Trophoblast cell (in vitro differentiated cells and primary cell): Measurements from ENCODE around the gene WDR6.
A peak's percentile ranks its signal among the peaks of the same experiment; 100 is the strongest.

Experiments
- DNase-seq, 2 donors: peaks; one replicate each; pipeline ENCODE4 v3.0.0-alpha.2; 2016
- H2AFZ ChIP-seq: 2 replicates; pipeline ENCODE4 v1.6.1; 2013; ENCODE audit warnings: low read length, moderate library complexity, mild to moderate bottlenecking; ENCODE audit not compliant: insufficient read depth, poor library complexity
- H2AK5ac ChIP-seq: 2 replicates; pipeline ENCODE4 v1.6.1; 2013; ENCODE audit warnings: mild to moderate bottlenecking, low read length
- H2BK120ac ChIP-seq: 2 replicates; pipeline ENCODE4 v1.6.1; 2013; ENCODE audit warnings: low read length, mild to moderate bottlenecking, moderate library complexity; ENCODE audit not compliant: insufficient read depth, poor library complexity
- H2BK12ac ChIP-seq: 2 replicates; pipeline ENCODE4 v1.6.1; 2013; ENCODE audit warnings: mild to moderate bottlenecking, low read length, moderate library complexity
- H2BK5ac ChIP-seq: 2 replicates; pipeline ENCODE4 v1.6.1; 2013; ENCODE audit warnings: low read length, low read depth, moderate library complexity, mild to moderate bottlenecking; ENCODE audit not compliant: poor library complexity
- H3K14ac ChIP-seq: 2 replicates; pipeline ENCODE4 v1.6.1; 2013; ENCODE audit warnings: mild to moderate bottlenecking, low read length
- H3K18ac ChIP-seq: 2 replicates; pipeline ENCODE4 v1.6.1; 2013; ENCODE audit warnings: mild to moderate bottlenecking, low read length
- H3K23ac ChIP-seq: 2 replicates; pipeline ENCODE4 v1.6.1; 2013; ENCODE audit warnings: low read length
- H3K27ac ChIP-seq: 2 replicates; pipeline ENCODE4 v1.5.1; 2013; ENCODE audit warnings: low read depth, mild to moderate bottlenecking, inconsistent platforms, low read length, moderate library complexity
- H3K27me3 ChIP-seq: 2 replicates; pipeline ENCODE4 v1.6.1; 2013; ENCODE audit warnings: inconsistent platforms, mild to moderate bottlenecking, low read length, moderate library complexity; ENCODE audit not compliant: insufficient read depth
- H3K36me3 ChIP-seq, 2 experiments: 1 replicate in 1 of 2; 2 replicates in 1 of 2; pipeline ENCODE4 v1.6.1; 2013; ENCODE audit warnings: low read length in 2 of 2, mild to moderate bottlenecking in 2 of 2, moderate library complexity in 1 of 2; ENCODE audit not compliant: insufficient read depth in 2 of 2, control insufficient read depth in 1 of 2
- H3K4ac ChIP-seq: 2 replicates; pipeline ENCODE4 v1.6.1; 2013; ENCODE audit warnings: low read depth, mild to moderate bottlenecking, low read length, moderate library complexity
- H3K4me1 ChIP-seq, 2 experiments: 1 replicate in 1 of 2; 2 replicates in 1 of 2; pipeline ENCODE4 v1.6.1; 2013; ENCODE audit warnings: low read length in 2 of 2, mild to moderate bottlenecking in 2 of 2, moderate library complexity in 1 of 2; ENCODE audit not compliant: insufficient read depth in 2 of 2, control insufficient read depth in 1 of 2
- H3K4me2 ChIP-seq: 2 replicates; pipeline ENCODE4 v1.6.1; 2013; ENCODE audit warnings: inconsistent platforms, mild to moderate bottlenecking, low read length, moderate library complexity
- H3K4me3 ChIP-seq: 2 replicates; pipeline ENCODE4 v1.5.1; 2013; ENCODE audit warnings: mild to moderate bottlenecking, low read depth, low read length, inconsistent platforms
- H3K79me1 ChIP-seq: one replicate; pipeline ENCODE4 v1.6.1; 2013; ENCODE audit warnings: low read length
- H3K79me2 ChIP-seq: 2 replicates; pipeline ENCODE4 v1.6.1; 2013; ENCODE audit warnings: low read length, mild to moderate bottlenecking; ENCODE audit not compliant: control insufficient read depth, insufficient read depth, poor library complexity
- H3K9ac ChIP-seq: 2 replicates; pipeline ENCODE4 v1.6.1; 2013; ENCODE audit warnings: mild to moderate bottlenecking, low read length
- H3K9me3 ChIP-seq: 2 replicates; pipeline ENCODE4 v1.6.1; 2013; ENCODE audit warnings: low read depth, mild to moderate bottlenecking, control low read depth, inconsistent platforms, low read length; ENCODE audit not compliant: insufficient read depth
- H4K12ac ChIP-seq: 2 replicates; pipeline ENCODE4 v1.6.1; 2013; ENCODE audit warnings: low read depth, mild to moderate bottlenecking, low read length, moderate library complexity
- H4K8ac ChIP-seq: 2 replicates; pipeline ENCODE4 v1.6.1; 2013; ENCODE audit warnings: low read depth, mild to moderate bottlenecking, low read length, moderate library complexity
- H4K91ac ChIP-seq: one replicate; pipeline ENCODE4 v1.6.1; 2013; ENCODE audit warnings: low read depth, mild to moderate bottlenecking, low read length, moderate library complexity
- WGBS: extraction: QIAGEN DNeasy Blood & Tissue Kit; methylation state at CpG from one replicate; pipeline ENCODE4 v1.1.7; 2013; ENCODE audit warnings: missing lambda C conversion rate; ENCODE audit not compliant: insufficient read length, insufficient coverage; ENCODE audit errors: extremely low coverage; 5-methylcytosine and 5-hydroxymethylcytosine counted together

The WDR6 gene

GRCh38 chr3:49013113-49013737 is 6.0 kb downstream of the WDR6 start:
- Histone ChIP-seq H3K9ac (no peak overlapping the region), H3K14ac (no peak overlapping the region), H3K18ac (no peak overlapping the region), H3K79me2 (peaks cover 5% of the 10 kb centered on the region), H3K9me3 (peaks cover 2% of the 10 kb centered on the region), H3K27ac (no peak overlapping the region), H2BK5ac (no peak overlapping the region), H3K4me3 (no peak overlapping the region), H2AK5ac (no peak overlapping the region), H3K4me1 (peaks cover 6 to 11% of the 10 kb centered on the region in 2 experiments), H3K36me3 (peaks cover 57 to 60% of the 10 kb centered on the region in 2 experiments), H4K91ac (no peak overlapping the region), H3K79me1 (peaks cover 6% of the 10 kb centered on the region), H4K12ac (no peak overlapping the region), H3K27me3 (no peaks in the 10 kb centered on the region), H2AFZ (no peak overlapping the region), H3K4ac (no peak overlapping the region), H3K4me2 (no peak overlapping the region), H2BK120ac (no peak overlapping the region), H3K23ac (no peak overlapping the region), H2BK12ac (no peak overlapping the region), H4K8ac (no peak overlapping the region)
- no peak for DNase-seq
- WGBS: no CpG with 5 or more reads among the region's 19 CpGs

- H4K91ac ChIP-seq: no peak overlapping the region
- no peak overlapping the region for H3K23ac ChIP-seq
- no peak overlapping the region for H2BK12ac ChIP-seq
- no CpG with 5 or more reads among the region's 24 CpGs for WGBS
- H3K9me3 ChIP-seq: peaks cover 2% of the 10 kb centered on the region
- no peaks in the 10 kb centered on the region for H3K27me3 ChIP-seq
- H3K79me1 ChIP-seq: peaks cover 8% of the 10 kb centered on the region
- no peak overlapping the region for H4K8ac ChIP-seq
- H3K79me2 ChIP-seq: peaks cover 2% of the 10 kb centered on the region
- no peak overlapping the region for H3K14ac ChIP-seq
- no peak overlapping the region for H3K4ac ChIP-seq
- peaks cover 3 to 8% of the 10 kb centered on the region in 2 experiments for H3K4me1 ChIP-seq
- H3K4me3 ChIP-seq: no peak overlapping the region
- no peak overlapping the region for H3K27ac ChIP-seq
- DNase-seq: peak; percentile 83 to 88
- no peak overlapping the region for H3K4me2 ChIP-seq
- peaks cover 57 to 60% of the 10 kb centered on the region in 2 experiments for H3K36me3 ChIP-seq
- no peak overlapping the region for H2BK120ac ChIP-seq
- H2AK5ac ChIP-seq: no peak overlapping the region
- H3K9ac ChIP-seq: no peak overlapping the region
- no peak overlapping the region for H3K18ac ChIP-seq
- no peak overlapping the region for H2AFZ ChIP-seq
- H2BK5ac ChIP-seq: no peak overlapping the region
- H4K12ac ChIP-seq: no peak overlapping the region
Observed at GRCh38 chr3:49013738-49014660, 6.8 kb downstream of the WDR6 start.

GRCh38 chr3:49015072-49015471 is 7.9 kb downstream of the WDR6 start:
- Histone ChIP-seq H3K4me1 (peaks cover 3 to 10% of the 10 kb centered on the region in 2 experiments), H3K27me3 (no peaks in the 10 kb centered on the region), H3K36me3 (peaks cover 57 to 60% of the 10 kb centered on the region in 2 experiments), H2BK120ac (no peak overlapping the region), H2BK5ac (no peak overlapping the region), H3K9ac (no peak overlapping the region), H3K14ac (no peak overlapping the region), H2BK12ac (no peak overlapping the region), H3K9me3 (peaks cover 2% of the 10 kb centered on the region), H2AK5ac (no peak overlapping the region), H2AFZ (no peak overlapping the region), H3K27ac (no peak overlapping the region), H3K79me2 (peaks cover 2% of the 10 kb centered on the region), H4K12ac (no peak overlapping the region), H3K4ac (no peak overlapping the region), H3K4me2 (no peak overlapping the region), H3K79me1 (peaks cover 8% of the 10 kb centered on the region), H3K4me3 (no peak overlapping the region), H4K91ac (no peak overlapping the region), H3K18ac (no peak overlapping the region), H4K8ac (no peak overlapping the region), H3K23ac (no peak overlapping the region)
- DNase-seq: no peak
- no CpG with 5 or more reads among the region's 8 CpGs for WGBS

GRCh38 chr3:49015765-49016164 is 8.6 kb downstream of the WDR6 start:
- H2BK120ac ChIP-seq: no peak overlapping the region
- H2AK5ac ChIP-seq: no peak overlapping the region
- H3K4me2 ChIP-seq: no peak overlapping the region
- peaks cover 6 to 16% of the 10 kb centered on the region in 2 experiments for H3K4me1 ChIP-seq
- H4K12ac ChIP-seq: no peak overlapping the region
- H3K36me3 ChIP-seq: peaks cover 57 to 60% of the 10 kb centered on the region in 2 experiments
- no peak overlapping the region for H2AFZ ChIP-seq
- no peak overlapping the region for H4K91ac ChIP-seq
- DNase-seq: peak in 1 of 2 donors; percentile 18
- H3K4me3 ChIP-seq: no peak overlapping the region
- H3K14ac ChIP-seq: no peak overlapping the region
- H3K4ac ChIP-seq: no peak overlapping the region
- no peak overlapping the region for H4K8ac ChIP-seq
- H3K27me3 ChIP-seq: no peaks in the 10 kb centered on the region
- H2BK5ac ChIP-seq: no peak overlapping the region
- H3K27ac ChIP-seq: no peak overlapping the region
- H3K18ac ChIP-seq: no peak overlapping the region
- peaks cover 8% of the 10 kb centered on the region for H3K79me2 ChIP-seq
- H3K9me3 ChIP-seq: peaks cover 2% of the 10 kb centered on the region
- H3K23ac ChIP-seq: no peak overlapping the region
- H3K79me1 ChIP-seq: peaks cover 14% of the 10 kb centered on the region
- H3K9ac ChIP-seq: no peak overlapping the region
- H2BK12ac ChIP-seq: no peak overlapping the region
- no CpG with 5 or more reads among the region's 6 CpGs for WGBS
